ENCODE measurements around the gene ZNF385C. TPM values are rescaled to one million over a fixed set of nuclear protein-coding genes. Genes with fewer than 3 reads are reported as not detected.

Gene ZNF385C
- total and polyA plus RNA-seq, 2 of the 13 experiments (the other 11 are each of a cell fraction or from before 2014, with no cell fraction given): 2.3 to 6.1 TPM

GRCh38 chr17:42067371-42068091 is 30.7 kb downstream of the ZNF385C start:
- BruUV-seq (replicated peaks): no TSS peak
- peaks cover 2 to 25% of the 10 kb centered on the region in 2 experiments; a peak in 3 of 5 replicates for H3K27me3 ChIP-seq (ENCODE audit: control insufficient read depth in 1 of 2, insufficient read depth in 2 of 2, low read length in 2 of 2)
- H3K27ac ChIP-seq (ENCODE audit: extremely low read length, insufficient read depth, low read length): no peak overlapping the region
- ChIA-PET CTCF (ENCODE audit: low intra/inter-chr PET ratio, low total read pairs) (interaction anchor here (0.7 to 3.5 kb wide), 8 partner anchors 11 to 104 kb away, joined by 3 to 125 read pairs (median 6); partner anchors contain the start of genes DHX58 and ZNF385C), POLR2A (interaction anchor here (0.7 to 0.9 kb wide), 2 partner anchors 34 to 98 kb away, joined by 3 read pairs; no protein-coding TSS in a partner anchor)
- no peaks in the 10 kb centered on the region for H3K36me3 ChIP-seq (replicated peaks in 1 of 2; ENCODE audit: control insufficient read depth in 1 of 2, insufficient read depth in 2 of 2, low read length in 2 of 2)
- H3K4me3 ChIP-seq (replicated peaks in 1 of 3; ENCODE audit: insufficient read depth in 1 of 3, low read depth in 2 of 3, low read length in 3 of 3): no peak overlapping the region
- ATAC-seq (peak; percentile 81), FAIRE-seq (peak; percentile 96), DNase-seq (ENCODE audit: low spot score) (peak; percentile 84)
- H3K79me2 ChIP-seq (ENCODE audit: insufficient read depth, low read length): no peaks in the 10 kb centered on the region
- 3% methylated on average over 6 of the region's 12 CpGs for WGBS (ENCODE audit: low lambda C conversion rate)
- in situ Hi-C loops (cut with HindIII; ENCODE audit: extremely low pct_ligation_motif_present, low pct_unique_long_range_greater_than_20kb) (loop anchor here (5.0 kb wide), 1 partner anchor 35 kb away; no protein-coding TSS in a partner anchor), intact Hi-C loops (cut with micrococcal nuclease; ENCODE audit: unreplicated experiment) (loop anchor here (1.0 to 2.0 kb wide), 4 partner anchors 34 to 104 kb away; no protein-coding TSS in a partner anchor)
- peaks cover 13% of the 10 kb centered on the region for H3K4me1 ChIP-seq (ENCODE audit: insufficient read depth, low read length)
- H4K20me1 ChIP-seq (ENCODE audit: insufficient read depth, low read length): no peaks in the 10 kb centered on the region
- no peaks in the 10 kb centered on the region for H3K9me3 ChIP-seq (ENCODE audit: low read length)
- peak overlapping the region; percentile 59 for H3K4me2 ChIP-seq (ENCODE audit: low read depth, low read length)
- no peak overlapping the region for H2AFZ ChIP-seq (ENCODE audit: low read length)
- no peak overlapping the region for H3K9ac ChIP-seq (ENCODE audit: insufficient read depth, low read depth, low read length)
- TF ChIP-seq, protein P1, sequence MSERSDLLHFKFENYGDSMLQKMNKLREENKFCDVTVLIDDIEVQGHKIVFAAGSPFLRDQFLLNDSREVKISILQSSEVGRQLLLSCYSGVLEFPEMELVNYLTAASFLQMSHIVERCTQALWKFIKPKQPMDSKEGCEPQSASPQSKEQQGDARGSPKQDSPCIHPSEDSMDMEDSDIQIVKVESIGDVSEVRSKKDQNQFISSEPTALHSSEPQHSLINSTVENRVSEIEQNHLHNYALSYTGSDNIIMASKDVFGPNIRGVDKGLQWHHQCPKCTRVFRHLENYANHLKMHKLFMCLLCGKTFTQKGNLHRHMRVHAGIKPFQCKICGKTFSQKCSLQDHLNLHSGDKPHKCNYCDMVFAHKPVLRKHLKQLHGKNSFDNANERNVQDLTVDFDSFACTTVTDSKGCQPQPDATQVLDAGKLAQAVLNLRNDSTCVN (CRISPR knock-in tag; IDR thresholded peaks at IDR 0.05; ENCODE audit: borderline replicate concordance): 0 out of 2 replicates have a peak, but pooled peaks have one; percentile 23
- TF ChIP-seq ZNF101 (CRISPR knock-in tag; IDR thresholded peaks at IDR 0.05; ENCODE audit: borderline replicate concordance, low read depth) (no peak), IKZF5 (CRISPR knock-in tag; IDR thresholded peaks at IDR 0.05) (peak; percentile 37; the same call in 1 of the 2 replicates), ZNF274 (CRISPR knock-in tag; IDR thresholded peaks at IDR 0.05) (peak; percentile 61; the same call in 1 of the 2 replicates), JARID2 (CRISPR knock-in tag; IDR thresholded peaks at IDR 0.05; ENCODE audit: insufficient replicate concordance) (peak; percentile 38), PITX1 (CRISPR knock-in tag; IDR thresholded peaks at IDR 0.05) (peak; percentile 38; the same call in 1 of the 2 replicates), FOXO1 (CRISPR knock-in tag; IDR thresholded peaks at IDR 0.05) (0 out of 2 replicates have a peak, but pooled peaks have one; percentile 39), FOSL2 (CRISPR knock-in tag; IDR thresholded peaks at IDR 0.05) (no peak), CENPBD1 (CRISPR knock-in tag; IDR thresholded peaks at IDR 0.05; ENCODE audit: borderline replicate concordance, low read depth) (no peak), ZNF773 (CRISPR knock-in tag; IDR thresholded peaks at IDR 0.05; ENCODE audit: borderline replicate concordance) (no peak)
- TF ChIP-seq, protein P2, sequence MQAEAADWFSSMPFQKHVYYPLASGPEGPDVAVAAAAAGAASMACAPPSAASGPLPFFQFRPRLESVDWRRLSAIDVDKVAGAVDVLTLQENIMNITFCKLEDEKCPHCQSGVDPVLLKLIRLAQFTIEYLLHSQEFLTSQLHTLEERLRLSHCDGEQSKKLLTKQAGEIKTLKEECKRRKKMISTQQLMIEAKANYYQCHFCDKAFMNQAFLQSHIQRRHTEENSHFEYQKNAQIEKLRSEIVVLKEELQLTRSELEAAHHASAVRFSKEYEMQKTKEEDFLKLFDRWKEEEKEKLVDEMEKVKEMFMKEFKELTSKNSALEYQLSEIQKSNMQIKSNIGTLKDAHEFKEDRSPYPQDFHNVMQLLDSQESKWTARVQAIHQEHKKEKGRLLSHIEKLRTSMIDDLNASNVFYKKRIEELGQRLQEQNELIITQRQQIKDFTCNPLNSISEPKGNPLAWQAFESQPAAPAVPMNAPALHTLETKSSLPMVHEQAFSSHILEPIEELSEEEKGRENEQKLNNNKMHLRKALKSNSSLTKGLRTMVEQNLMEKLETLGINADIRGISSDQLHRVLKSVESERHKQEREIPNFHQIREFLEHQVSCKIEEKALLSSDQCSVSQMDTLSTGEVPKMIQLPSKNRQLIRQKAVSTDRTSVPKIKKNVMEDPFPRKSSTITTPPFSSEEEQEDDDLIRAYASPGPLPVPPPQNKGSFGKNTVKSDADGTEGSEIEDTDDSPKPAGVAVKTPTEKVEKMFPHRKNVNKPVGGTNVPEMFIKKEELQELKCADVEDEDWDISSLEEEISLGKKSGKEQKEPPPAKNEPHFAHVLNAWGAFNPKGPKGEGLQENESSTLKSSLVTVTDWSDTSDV (CRISPR knock-in tag; IDR thresholded peaks at IDR 0.05): 0 out of 2 replicates have a peak, but pooled peaks have one; percentile 36
- TF ChIP-seq, protein P3, sequence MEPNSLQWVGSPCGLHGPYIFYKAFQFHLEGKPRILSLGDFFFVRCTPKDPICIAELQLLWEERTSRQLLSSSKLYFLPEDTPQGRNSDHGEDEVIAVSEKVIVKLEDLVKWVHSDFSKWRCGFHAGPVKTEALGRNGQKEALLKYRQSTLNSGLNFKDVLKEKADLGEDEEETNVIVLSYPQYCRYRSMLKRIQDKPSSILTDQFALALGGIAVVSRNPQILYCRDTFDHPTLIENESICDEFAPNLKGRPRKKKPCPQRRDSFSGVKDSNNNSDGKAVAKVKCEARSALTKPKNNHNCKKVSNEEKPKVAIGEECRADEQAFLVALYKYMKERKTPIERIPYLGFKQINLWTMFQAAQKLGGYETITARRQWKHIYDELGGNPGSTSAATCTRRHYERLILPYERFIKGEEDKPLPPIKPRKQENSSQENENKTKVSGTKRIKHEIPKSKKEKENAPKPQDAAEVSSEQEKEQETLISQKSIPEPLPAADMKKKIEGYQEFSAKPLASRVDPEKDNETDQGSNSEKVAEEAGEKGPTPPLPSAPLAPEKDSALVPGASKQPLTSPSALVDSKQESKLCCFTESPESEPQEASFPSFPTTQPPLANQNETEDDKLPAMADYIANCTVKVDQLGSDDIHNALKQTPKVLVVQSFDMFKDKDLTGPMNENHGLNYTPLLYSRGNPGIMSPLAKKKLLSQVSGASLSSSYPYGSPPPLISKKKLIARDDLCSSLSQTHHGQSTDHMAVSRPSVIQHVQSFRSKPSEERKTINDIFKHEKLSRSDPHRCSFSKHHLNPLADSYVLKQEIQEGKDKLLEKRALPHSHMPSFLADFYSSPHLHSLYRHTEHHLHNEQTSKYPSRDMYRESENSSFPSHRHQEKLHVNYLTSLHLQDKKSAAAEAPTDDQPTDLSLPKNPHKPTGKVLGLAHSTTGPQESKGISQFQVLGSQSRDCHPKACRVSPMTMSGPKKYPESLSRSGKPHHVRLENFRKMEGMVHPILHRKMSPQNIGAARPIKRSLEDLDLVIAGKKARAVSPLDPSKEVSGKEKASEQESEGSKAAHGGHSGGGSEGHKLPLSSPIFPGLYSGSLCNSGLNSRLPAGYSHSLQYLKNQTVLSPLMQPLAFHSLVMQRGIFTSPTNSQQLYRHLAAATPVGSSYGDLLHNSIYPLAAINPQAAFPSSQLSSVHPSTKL (CRISPR knock-in tag; IDR thresholded peaks at IDR 0.05): no peak
